Renal cortical epithelial cell (primary cell): ENCODE data around the gene CCDC192. TPM values are rescaled to one million over a fixed set of nuclear protein-coding genes. Genes with fewer than 3 reads are reported as not detected.
"Not testable (repeated sequence)": the region's sequence is repeated elsewhere in the genome, so short reads cannot be mapped to it uniquely, and the experiment has no call there.

ENCODE experiments used
- DNase-seq: peaks from one replicate; pipeline ENCODE4 v3.0.0-alpha.2; 2011; ENCODE audit warnings: low read depth
- total RNA-seq: library from RNA; depleted of rRNA; stranded (reverse); fragments of >200 nt; gene quantifications from 2 replicates; pipeline ENCODE4 v1.2.3, GENCODE V29; 2014

Gene CCDC192
- total RNA-seq, 1 donor from 2014 or later, result not detected

DNA sequence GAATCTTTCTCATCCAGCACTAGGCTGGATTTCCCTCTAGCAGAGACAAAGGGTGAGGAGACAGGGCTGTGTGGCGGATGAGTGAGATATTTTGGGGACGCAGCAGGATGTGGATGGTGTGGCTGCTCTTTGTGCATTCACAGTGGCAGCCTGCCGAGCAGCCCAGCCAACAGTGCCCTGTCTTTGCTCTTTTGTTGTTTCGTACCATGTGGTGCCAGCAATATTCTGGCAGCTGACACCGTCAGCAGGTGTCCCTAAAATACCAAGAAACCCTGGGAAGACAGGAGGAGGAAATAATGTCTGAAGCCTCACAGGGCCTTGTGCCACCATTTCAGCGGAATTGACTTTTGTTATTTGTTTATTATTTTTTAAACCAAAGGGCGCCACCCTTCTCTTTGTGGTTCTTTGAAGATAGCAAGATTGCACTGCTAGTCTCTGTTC, 141.4 kb downstream of the CCDC192 start:
- no peak for DNase-seq

GRCh38 chr5:127846884-127847283, 143.7 kb downstream of the CCDC192 start:
- DNase-seq, result no peak

- not testable (repeated sequence) for DNase-seq
Observed at GRCh38 chr5:127847641-127848040, 144.4 kb downstream of the CCDC192 start.

GRCh38 chr5:127848098-127848497, 144.9 kb downstream of the CCDC192 start:
- DNase-seq, result no peak

GRCh38 chr5:127849408-127849807, 146.2 kb downstream of the CCDC192 start:
- peak; percentile 28 for DNase-seq

DNA sequence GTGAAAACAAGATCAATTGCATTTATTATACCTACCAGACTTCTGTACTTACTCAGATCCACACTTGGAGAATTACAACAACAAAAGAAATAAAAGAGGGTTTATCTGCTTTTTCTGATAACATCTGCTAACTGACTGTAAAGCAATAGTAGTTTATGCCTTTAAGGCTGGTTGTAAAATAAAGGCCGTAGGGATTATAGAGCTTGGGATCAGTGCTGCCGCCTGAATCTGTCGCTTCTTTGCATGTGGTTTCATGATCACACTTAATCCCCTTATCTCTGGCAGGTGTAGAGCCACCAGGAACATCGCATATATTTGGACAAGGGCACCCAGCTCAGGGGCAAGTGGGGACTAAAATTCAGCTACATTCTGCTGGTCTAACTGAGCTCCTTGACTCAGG, 146.7 kb downstream of the CCDC192 start:
- no peak for DNase-seq

- DNase-seq, result no peak
Observed at GRCh38 chr5:127851964-127852363, 148.8 kb downstream of the CCDC192 start.

DNA sequence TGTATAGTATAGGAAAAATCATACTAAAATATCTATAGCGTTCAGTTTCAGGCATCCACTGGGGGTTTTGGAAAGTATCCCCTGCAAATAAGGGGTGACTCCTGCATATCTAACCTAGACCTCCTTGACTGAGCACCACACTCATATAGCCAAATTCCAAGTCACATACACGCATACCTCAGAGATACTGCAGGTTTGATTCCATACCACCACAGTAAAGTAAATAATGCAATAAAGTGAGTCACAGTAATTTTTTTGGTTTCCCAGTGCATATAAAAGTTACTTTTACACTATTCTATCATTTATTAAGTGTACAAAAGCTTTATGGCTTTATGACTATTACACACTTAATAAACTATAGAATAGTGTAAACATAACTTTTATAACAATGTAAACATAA, 151.3 kb downstream of the CCDC192 start:
- no peak for DNase-seq

DNA sequence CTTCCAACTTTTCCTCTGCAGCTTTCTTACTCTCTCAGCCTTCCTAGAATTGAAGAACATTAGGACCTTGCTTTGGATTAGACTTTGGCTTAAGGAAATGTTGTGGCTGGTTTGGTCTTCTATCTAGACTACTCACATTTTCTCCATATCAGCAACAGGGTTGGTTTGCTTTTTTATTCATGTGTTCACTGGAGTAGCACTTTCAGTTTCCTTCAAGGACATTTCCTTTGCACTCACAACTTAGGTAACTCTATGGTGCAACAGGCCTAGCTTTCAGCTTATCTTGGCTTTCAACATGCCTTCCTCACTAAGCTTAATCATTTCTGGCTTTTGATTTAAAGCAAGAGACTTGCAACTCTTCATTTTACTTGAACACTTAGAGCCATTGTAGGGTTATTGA, 153.1 kb downstream of the CCDC192 start:
- DNase-seq, result no peak

DNA sequence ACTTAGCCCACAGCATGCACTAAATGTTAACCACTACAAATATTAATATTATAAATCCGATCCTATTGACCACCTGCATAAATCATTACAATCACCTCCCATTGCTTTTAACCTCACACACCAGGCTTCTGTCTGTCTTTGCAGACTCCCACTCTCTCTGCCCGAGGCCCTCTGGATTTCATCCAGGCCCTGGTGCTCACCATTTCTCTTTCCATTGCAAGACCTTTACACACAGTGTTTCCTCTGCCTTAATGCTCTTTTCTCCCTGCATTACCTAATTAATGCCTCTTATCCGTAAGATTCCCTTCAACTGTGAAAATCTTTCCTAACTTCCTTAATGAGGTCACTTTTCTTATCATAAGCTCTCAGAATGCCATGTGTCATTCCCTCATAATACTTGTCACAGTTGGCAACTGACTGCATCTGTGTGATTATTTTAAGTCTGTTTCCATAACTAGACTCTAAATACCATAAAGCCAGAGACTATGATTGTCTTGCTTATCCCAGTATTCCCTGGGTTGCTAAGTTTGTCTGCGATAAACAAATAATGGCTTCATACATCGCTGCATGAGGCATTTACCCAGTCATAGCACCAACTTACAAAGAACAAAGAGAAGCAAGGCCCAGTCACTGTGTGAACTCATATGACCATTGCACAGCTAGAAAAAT, 155.1 kb downstream of the CCDC192 start:
- DNase-seq, result no peak

GRCh38 chr5:127860291-127860690, 157.1 kb downstream of the CCDC192 start:
- DNase-seq, result no peak

- DNase-seq, result no peak
Observed at GRCh38 chr5:127863161-127863560, 160.0 kb downstream of the CCDC192 start.

DNA sequence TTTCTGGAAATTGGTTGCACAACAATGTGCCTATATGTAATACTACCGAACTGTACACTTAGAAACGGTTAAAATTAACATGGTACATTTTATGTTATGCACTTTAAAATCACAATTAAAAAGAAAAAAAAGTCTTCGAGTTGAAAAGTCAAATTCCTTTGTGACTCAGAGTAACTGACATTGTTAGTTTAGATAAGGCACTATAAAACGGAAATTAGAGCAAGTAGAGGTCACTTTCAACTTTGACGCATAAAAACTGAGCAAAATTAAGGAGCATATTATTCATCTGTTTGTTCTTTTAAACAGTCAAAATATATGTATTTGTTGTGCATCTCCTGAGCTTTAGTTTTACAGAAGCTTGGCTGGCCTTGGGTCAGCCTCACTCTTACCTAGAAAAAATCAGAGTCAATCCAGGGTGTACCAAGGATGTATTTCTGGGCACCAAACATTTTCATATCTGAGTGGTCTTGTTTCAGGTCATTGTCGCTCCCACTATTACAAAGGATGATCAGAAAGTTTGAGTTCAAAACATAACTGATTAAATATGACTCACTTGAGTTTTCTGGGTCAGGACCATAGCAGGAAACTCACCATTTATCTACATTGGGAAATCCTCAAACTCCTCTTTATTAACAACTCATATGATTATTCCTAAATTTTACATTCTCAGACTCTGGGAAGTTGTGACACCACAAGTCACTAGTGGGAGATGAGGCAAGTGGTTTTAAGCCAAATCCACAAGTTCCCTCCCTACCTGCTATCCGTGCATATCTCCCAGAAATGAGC, 160.6 kb downstream of the CCDC192 start:
- DNase-seq, result no peak

- DNase-seq, result no peak
Observed at GRCh38 chr5:127864511-127864910, 161.3 kb downstream of the CCDC192 start.

DNA sequence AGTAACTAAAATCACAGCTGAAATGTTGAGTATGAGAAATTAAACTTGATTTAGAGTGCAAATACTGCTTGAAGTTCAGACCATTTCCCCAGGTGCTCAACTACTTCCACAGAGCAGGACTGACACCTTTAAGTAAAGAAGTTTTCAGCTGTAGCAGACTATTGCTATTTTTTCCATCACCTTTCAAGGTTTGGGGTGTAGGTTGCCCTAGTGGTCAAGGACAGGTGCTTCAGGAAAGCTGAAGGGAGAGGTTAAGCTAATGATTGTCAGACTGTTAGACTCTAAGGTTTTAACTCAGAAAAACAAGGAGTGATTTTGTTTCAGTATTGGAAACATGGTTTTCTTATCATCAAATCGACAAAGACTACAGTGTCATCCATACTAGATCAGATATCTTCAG, 162.1 kb downstream of the CCDC192 start:
- DNase-seq, result peak; percentile 26

DNA sequence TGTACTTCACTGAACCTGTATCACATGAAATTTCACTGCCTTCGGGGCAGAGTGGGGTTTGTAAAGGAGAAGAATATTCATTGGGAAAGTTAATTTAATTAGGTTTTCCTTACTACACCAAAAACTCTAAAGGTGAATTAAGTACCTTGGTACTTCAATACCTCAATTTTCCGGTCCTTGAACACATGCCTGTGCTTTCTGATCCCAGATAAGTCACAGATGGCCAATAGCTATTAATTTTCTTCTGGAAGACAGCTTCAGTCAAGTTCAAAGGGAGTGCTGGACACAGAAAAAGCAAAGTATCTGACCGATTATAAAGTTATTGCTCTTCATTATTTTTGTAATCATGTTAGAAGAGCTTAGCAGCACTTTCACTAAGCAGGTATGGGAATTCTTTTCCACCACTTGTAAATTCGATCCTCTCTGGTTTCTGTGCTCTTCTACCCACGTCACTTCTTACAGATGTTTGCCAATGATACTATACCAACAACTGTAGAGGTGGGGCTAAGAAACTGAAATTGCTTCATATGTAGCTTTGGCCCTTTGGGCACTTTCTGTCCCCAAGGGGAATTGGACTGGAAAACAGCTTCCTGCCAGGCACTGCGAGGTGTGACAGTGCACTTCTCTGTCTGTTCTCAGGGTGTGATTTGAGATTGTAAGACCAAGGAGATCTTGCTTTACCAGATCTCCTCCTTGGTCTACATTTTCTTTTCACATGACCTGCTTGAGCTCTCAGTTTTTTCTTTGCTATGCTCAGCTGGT, 164.0 kb downstream of the CCDC192 start:
- no peak for DNase-seq

GRCh38 chr5:127870914-127871313, 167.7 kb downstream of the CCDC192 start:
- DNase-seq, result no peak

DNA sequence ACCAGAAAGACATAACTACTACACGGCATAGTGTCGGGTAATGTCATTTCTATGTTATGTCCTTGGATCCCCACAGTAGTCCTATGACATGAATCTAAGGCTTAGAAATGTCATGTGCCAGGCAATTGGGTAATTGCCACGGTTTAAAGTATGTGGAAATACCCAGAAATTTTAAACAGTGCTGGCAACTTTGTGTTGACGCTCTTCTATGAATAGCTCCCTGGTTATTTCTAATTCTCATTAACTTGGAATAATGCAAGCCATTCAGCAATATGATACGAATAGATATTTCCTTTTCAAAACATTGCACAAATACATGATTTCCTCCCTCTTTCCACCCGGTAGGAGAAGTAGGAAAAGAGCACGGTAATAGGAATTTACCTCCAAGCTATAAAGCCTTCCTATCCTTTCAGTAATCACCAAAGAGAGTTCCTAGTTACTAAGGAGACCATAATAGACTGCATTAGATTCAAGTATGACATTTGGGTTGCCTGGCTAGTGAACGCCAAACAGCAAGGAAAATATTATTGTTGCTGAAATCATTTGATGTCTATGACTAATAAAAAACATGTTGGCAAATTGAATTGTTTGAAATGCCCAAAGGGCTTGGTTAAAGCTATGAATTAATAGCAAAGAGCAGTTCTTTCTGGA, 168.4 kb downstream of the CCDC192 start:
- DNase-seq, result peak; percentile 82

DNA sequence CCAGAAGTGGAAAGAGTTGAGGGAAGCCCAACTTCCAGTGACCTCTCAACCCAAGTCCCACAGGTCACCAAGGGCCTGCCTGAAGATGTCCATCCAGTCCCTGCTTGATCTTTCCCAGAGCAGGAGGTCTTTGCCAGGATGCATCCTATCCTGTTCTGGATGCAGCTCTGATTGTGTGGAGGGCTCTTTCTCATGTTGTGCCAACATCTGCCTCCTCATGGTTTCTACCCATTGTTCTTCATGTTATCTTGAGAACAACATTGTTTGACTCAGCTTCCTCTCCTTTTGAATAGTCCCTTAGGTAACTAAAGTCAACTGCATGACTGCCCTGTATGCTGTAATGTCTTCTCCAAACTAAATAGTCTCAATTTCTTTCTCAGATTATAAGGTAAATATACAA, 169.3 kb downstream of the CCDC192 start:
- no peak for DNase-seq

DNA sequence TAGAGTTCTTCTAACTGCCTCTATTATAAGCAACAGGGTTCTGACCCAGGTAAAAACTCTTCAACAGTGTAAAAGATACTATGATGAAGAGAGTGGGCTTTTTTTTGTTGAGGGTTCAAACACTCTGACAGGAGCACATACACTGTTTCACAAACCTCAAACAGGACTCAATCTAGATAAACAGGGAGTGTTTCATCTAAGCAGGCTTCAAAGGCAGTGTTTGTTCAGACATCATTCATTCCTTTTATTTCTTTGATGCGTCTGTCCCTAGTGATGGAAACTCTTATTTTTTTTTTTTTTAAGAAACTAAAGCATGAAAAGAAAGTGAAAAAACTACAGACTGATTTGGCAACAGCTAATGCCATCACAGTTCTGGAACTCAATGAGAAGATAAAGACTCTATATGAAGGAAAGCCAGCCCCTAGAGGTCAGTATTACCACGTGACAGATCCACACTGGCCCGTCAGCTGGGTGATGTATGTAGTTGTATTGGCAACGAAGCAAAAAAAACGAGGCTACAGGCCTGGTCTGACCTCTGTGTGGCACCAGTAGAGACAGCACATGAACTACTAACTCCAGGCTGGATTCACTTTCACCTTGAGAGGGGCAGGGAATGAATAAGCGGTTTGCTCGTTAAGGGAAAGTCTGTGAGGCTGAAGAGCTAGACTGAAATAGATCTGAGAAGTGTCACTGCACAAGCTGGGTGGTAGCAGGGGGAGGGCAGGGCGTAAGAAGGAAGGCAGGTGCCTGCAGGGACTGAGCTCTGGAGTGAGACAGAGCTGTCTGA, 172.2 kb downstream of the CCDC192 start:
- DNase-seq, result peak; percentile 71

DNA sequence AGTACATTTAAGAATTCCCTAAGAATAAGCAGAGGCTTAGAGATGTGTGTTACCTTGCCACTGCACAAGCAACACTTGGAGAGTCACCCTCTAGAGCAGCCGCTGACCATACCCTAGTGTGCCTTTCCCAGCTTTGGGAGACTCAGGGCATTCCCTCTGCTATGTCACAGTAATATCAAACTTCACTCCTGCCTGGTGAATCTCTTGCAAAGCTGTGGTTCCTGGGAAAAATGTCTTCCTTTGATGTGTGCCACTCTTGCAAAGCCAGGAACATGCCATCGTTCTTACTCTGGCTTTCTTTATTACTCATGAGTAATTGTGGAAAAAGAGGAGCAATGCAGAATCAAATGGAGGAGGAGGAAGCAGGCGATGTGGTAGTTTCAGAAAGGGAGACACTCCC, 173.2 kb downstream of the CCDC192 start:
- DNase-seq, result peak; percentile 92
